Stimulated activated CD8-positive, alpha-beta memory T cell treated with anti-CD3 and anti-CD28 coated beads, Interleukin-7, amount 100 ng/mL, for 4 hours (primary cell): ENCODE measurements around the gene CHPF.

Source experiments
- DNase-seq, 2 donors: peaks; one replicate each; pipeline ENCODE4 v3.0.0-alpha.2; 2020; ENCODE audit warnings: low read depth in 2 of 2

CHPF gene

GRCh38 chr2:219496825-219497494 is 46.6 kb downstream of the CHPF start:
- DNase-seq, result no peak

- DNase-seq, result no peak
Measured at GRCh38 chr2:219496247-219496824, 47.3 kb downstream of the CHPF start.

GRCh38 chr2:219495531-219496122 is 48.0 kb downstream of the CHPF start:
- peak in 1 of 2 donors; percentile 16 for DNase-seq

DNA sequence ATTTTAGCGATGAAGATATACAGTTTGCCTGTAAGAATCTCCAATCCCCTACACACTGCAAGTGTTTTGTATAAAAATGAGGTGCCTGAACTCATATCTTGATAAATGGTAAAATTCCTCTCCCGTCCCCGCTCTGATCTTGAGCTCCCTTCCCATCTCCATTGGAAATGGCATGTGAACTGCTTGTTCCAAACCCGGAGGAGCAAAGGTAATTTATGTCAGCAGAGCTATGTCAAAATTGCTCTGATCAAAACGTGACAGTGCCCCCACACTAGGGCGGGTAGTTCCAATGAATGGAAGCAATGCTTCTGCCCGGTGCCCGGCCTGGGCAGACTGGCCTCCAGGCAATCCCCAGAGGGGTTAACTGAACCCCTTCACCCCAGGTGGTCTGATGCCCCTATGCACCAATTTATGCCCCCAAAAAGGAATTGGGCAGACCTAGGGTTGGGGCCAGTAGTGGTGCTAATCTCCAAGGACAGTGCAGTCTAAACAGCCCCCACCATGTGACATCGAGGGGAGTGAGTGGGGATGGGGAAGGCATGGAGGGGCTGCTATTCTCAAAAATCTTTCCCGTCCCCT is 48.6 kb downstream of the CHPF start:
- DNase-seq, result no peak

- no peak for DNase-seq
Measured at GRCh38 chr2:219493086-219493485, 50.5 kb downstream of the CHPF start.

- no peak for DNase-seq
Measured at GRCh38 chr2:219492575-219492974, 51.0 kb downstream of the CHPF start.

DNA sequence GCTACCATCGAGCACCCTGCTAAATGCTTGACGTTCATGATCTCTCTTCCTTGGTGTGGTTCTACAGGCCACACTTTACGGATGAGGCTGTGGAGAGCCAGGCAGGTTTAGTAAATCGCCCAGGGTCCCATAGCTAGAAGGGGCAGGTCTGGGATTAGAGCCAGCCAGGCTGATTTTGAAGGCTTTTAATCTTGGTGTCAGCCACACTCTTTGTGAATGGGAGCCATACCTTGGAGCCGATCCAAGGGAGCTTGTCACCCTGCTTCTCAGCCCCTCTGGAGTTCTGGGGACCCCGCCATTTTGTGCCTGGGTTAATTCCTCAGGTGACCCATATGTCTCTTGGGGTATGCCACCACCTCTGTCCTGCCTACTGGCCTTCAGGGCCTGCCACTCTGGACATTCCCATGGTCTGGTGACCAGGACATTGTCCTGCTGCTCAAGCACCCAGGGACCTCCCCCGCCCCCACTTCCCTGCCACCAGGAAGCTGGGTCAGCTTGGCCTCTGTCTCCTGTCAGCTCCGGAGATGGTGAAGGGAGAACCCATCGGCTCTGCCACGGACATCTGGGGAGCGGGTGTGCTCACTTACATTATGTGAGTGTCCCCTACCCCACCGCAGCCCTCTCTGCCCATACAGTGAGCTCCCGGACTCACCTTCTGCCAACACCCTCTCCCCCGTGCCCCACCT is 52.2 kb downstream of the CHPF start:
- no peak for DNase-seq

- no peak for DNase-seq
Measured at GRCh38 chr2:219490600-219491130, 52.9 kb downstream of the CHPF start.

- DNase-seq, result no peak
Measured at GRCh38 chr2:219490186-219490585, 53.4 kb downstream of the CHPF start.

- DNase-seq, result no peak
Measured at GRCh38 chr2:219489315-219489714, 54.3 kb downstream of the CHPF start.
